KOPT-K1 (cell line): ENCODE data around the gene WDSUB1.

ENCODE experiments used
- H3K27ac ChIP-seq: fragments of 200-600 bp; sonication (generic); 2 replicates; pipeline ENCODE4 v1.5.1; 2016; ENCODE audit warnings: antibody characterized with exemption, mild to moderate bottlenecking, low read depth, low read length; ENCODE audit not compliant: poor library complexity, severe bottlenecking
- H3K36me3 ChIP-seq: fragments of 200-600 bp; sonication (generic); 2 replicates; pipeline ENCODE4 v1.5.1; 2017; ENCODE audit warnings: antibody characterized with exemption, mild to moderate bottlenecking, low read length, moderate library complexity; ENCODE audit not compliant: insufficient read depth
- H3K9me3 ChIP-seq: fragments of 200-600 bp; sonication (generic); 2 replicates; pipeline ENCODE4 v1.5.1; 2017; ENCODE audit warnings: antibody characterized with exemption, low read length, mild to moderate bottlenecking; ENCODE audit not compliant: insufficient read depth, poor library complexity, severe bottlenecking

The WDSUB1 gene

GRCh38 chr2:159246325-159246988, 40.0 kb downstream of the WDSUB1 start:
- peaks cover 11% of the 10 kb centered on the region for H3K9me3 ChIP-seq
- 0 out of 2 replicates have a peak, but pooled peaks cover 4% of the 10 kb centered on the region for H3K36me3 ChIP-seq
- H3K27ac ChIP-seq: no peak overlapping the region

- Histone ChIP-seq H3K36me3 (peaks cover 18% of the 10 kb centered on the region; the same call in 1 of the 2 replicates), H3K27ac (no peak overlapping the region), H3K9me3 (peaks cover 11% of the 10 kb centered on the region)
Measured at GRCh38 chr2:159243529-159243928, 43.0 kb downstream of the WDSUB1 start.

GRCh38 chr2:159234868-159235267, 51.6 kb downstream of the WDSUB1 start:
- no peaks in the 10 kb centered on the region for H3K9me3 ChIP-seq
- H3K36me3 ChIP-seq: peaks cover under 1% of the 10 kb centered on the region; the same call in 1 of the 2 replicates
- H3K27ac ChIP-seq: no peak overlapping the region

- Histone ChIP-seq H3K9me3 (no peaks in the 10 kb centered on the region), H3K36me3 (no peaks in the 10 kb centered on the region; the same call in 1 of the 2 replicates), H3K27ac (no peak overlapping the region)
Measured at GRCh38 chr2:159232456-159233170, 53.9 kb downstream of the WDSUB1 start.

GRCh38 chr2:159230145-159230877, 56.2 kb downstream of the WDSUB1 start:
- H3K27ac ChIP-seq: no peak overlapping the region
- H3K36me3 ChIP-seq: no peaks in the 10 kb centered on the region; the same call in 1 of the 2 replicates
- no peaks in the 10 kb centered on the region for H3K9me3 ChIP-seq

GRCh38 chr2:159229476-159230144, 56.9 kb downstream of the WDSUB1 start:
- Histone ChIP-seq H3K27ac (no peak overlapping the region), H3K9me3 (no peaks in the 10 kb centered on the region), H3K36me3 (no peaks in the 10 kb centered on the region)

GRCh38 chr2:159228081-159228581, 58.4 kb downstream of the WDSUB1 start:
- no peaks in the 10 kb centered on the region for H3K36me3 ChIP-seq
- peak overlapping the region; percentile 29 for H3K27ac ChIP-seq
- H3K9me3 ChIP-seq: no peaks in the 10 kb centered on the region

- Histone ChIP-seq H3K36me3 (no peaks in the 10 kb centered on the region), H3K9me3 (no peaks in the 10 kb centered on the region), H3K27ac (peak overlapping the region; percentile 29)
Measured at GRCh38 chr2:159227467-159227866, 59.0 kb downstream of the WDSUB1 start.

- Histone ChIP-seq H3K36me3 (no peaks in the 10 kb centered on the region), H3K9me3 (no peaks in the 10 kb centered on the region), H3K27ac (peak overlapping the region; percentile 29)
Measured at GRCh38 chr2:159226608-159227385, 59.7 kb downstream of the WDSUB1 start.

- H3K36me3 ChIP-seq: no peaks in the 10 kb centered on the region
- H3K9me3 ChIP-seq: no peaks in the 10 kb centered on the region
- H3K27ac ChIP-seq: peak overlapping the region; percentile 36
Measured at GRCh38 chr2:159226059-159226461, 60.4 kb downstream of the WDSUB1 start.

- H3K36me3 ChIP-seq: no peaks in the 10 kb centered on the region
- peak overlapping the region; percentile 36 for H3K27ac ChIP-seq
Measured at GRCh38 chr2:159225025-159226016, 61.2 kb downstream of the WDSUB1 start.

GRCh38 chr2:159224061-159224813, 62.3 kb downstream of the WDSUB1 start:
- peak overlapping the region; percentile 36 for H3K27ac ChIP-seq
- no peaks in the 10 kb centered on the region for H3K9me3 ChIP-seq
- H3K36me3 ChIP-seq: no peaks in the 10 kb centered on the region

More at GRCh38 chr2:159225025-159226016, 61.2 kb downstream of the WDSUB1 start:
- no peaks in the 10 kb centered on the region for H3K9me3 ChIP-seq
